Progenitor cell of endocrine pancreas (in vitro differentiated cells): Measurements from ENCODE around the gene FAM53A. TPM values are rescaled to one million over a fixed set of nuclear protein-coding genes. Genes with fewer than 3 reads are reported as not detected.

ENCODE experiments used
- DNase-seq: peaks from one replicate; pipeline ENCODE4 v3.0.0; 2021; ENCODE audit warnings: low spot score; ENCODE audit not compliant: unreplicated experiment
- H3K27ac Mint-ChIP-seq: 2 replicates; pipeline ENCODE4 v1.8.0; 2021; ENCODE audit warnings: mild to moderate bottlenecking, moderate library complexity, mixed read lengths
- H3K27me3 Mint-ChIP-seq: 2 replicates; pipeline ENCODE4 v1.8.0; 2021; ENCODE audit warnings: mixed read lengths
- H3K36me3 Mint-ChIP-seq: 2 replicates; pipeline ENCODE4 v1.8.0; 2022; ENCODE audit warnings: mixed read lengths; ENCODE audit not compliant: insufficient read depth
- H3K4me1 Mint-ChIP-seq: 2 replicates; pipeline ENCODE4 v1.8.0; 2021; ENCODE audit warnings: low read depth, mixed read lengths
- H3K4me3 Mint-ChIP-seq: 2 replicates; pipeline ENCODE4 v1.8.0; 2021; ENCODE audit warnings: low read depth, mild to moderate bottlenecking, moderate library complexity, mixed read lengths
- H3K9me3 Mint-ChIP-seq: 2 replicates; pipeline ENCODE4 v1.8.0; 2021; ENCODE audit warnings: low read depth, mixed read lengths
- CTCF ChIP-seq: fragments of 200-600 bp; sonication (generic); IDR thresholded peaks from one replicate; pipeline ENCODE4 v1.5.0; 2021; ENCODE audit warnings: antibody characterized with exemption, mild to moderate bottlenecking; ENCODE audit not compliant: unreplicated experiment
- total RNA-seq: library from RNA; stranded (reverse); gene quantifications from 2 replicates; pipeline ENCODE4 v1.2.1, GENCODE V29; 2021

FAM53A gene
- total RNA-seq, 1 donor from 2014 or later = 3.0 TPM

DNA sequence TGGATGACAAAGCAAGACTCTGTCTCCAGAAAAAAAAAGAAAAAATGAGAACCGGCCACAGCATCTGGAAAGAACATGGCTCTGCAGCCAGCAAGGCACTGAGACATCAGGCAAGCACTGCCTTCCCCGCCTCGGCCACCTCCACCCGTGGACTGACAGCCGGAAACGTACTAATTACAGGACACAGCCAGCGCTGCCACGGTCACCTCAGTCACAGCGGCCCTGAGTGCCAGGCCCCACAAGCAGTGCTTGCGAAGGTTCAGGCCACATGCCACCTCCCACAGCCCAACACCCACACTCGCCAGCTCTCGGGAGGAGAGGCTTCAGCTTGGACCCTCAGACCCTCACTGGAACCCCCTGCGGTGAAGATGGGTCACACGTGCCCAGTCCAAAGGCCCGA is 16.8 kb downstream of the FAM53A start:
- no peak for DNase-seq
- Mint-ChIP-seq H3K4me1 (no peaks in the 10 kb centered on the region), H3K36me3 (no peaks in the 10 kb centered on the region), H3K4me3 (no peak overlapping the region), H3K9me3 (no peaks in the 10 kb centered on the region), H3K27me3 (no peaks in the 10 kb centered on the region), H3K27ac (no peak overlapping the region)
- no peak for TF ChIP-seq CTCF

- H3K27me3 Mint-ChIP-seq = no peaks in the 10 kb centered on the region
- H3K36me3 Mint-ChIP-seq = no peaks in the 10 kb centered on the region
- no peak overlapping the region for H3K27ac Mint-ChIP-seq
- TF ChIP-seq CTCF = no peak
- no peaks in the 10 kb centered on the region for H3K9me3 Mint-ChIP-seq
- H3K4me3 Mint-ChIP-seq = no peak overlapping the region
- DNase-seq = no peak
- no peaks in the 10 kb centered on the region for H3K4me1 Mint-ChIP-seq
These were observed 17.7 kb downstream of the FAM53A start for GRCh38 chr4:1666391-1666790.

GRCh38 chr4:1664141-1664540 is 20.0 kb downstream of the FAM53A start:
- no peak overlapping the region for H3K27ac Mint-ChIP-seq
- H3K4me3 Mint-ChIP-seq = no peak overlapping the region
- no peak for TF ChIP-seq CTCF
- H3K36me3 Mint-ChIP-seq = no peaks in the 10 kb centered on the region
- H3K9me3 Mint-ChIP-seq = no peaks in the 10 kb centered on the region
- H3K27me3 Mint-ChIP-seq = no peaks in the 10 kb centered on the region
- no peaks in the 10 kb centered on the region for H3K4me1 Mint-ChIP-seq
- no peak for DNase-seq

DNA sequence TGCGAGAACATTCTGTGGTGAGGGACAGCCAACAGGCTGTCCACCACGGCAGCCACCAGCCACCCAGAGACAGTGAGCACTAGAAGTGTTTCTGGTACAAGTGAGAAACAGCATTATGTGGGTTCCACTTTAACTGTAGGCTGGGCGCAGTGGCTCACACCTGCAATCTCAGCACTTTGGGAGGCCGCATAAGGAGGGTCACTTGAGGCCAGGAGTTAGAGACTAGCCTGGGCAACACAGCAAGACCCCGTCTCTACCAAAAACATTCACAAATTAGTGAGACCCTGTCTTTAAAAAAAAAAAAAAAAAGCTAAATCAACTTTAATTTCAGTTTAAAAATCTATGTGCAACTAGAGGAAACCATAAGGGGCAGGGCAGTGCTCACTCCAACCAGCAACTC is 20.6 kb downstream of the FAM53A start:
- Mint-ChIP-seq H3K36me3 (no peaks in the 10 kb centered on the region), H3K9me3 (no peaks in the 10 kb centered on the region), H3K27ac (no peak overlapping the region), H3K27me3 (no peaks in the 10 kb centered on the region), H3K4me1 (no peaks in the 10 kb centered on the region), H3K4me3 (no peak overlapping the region)
- DNase-seq = no peak
- TF ChIP-seq CTCF = no peak

DNA sequence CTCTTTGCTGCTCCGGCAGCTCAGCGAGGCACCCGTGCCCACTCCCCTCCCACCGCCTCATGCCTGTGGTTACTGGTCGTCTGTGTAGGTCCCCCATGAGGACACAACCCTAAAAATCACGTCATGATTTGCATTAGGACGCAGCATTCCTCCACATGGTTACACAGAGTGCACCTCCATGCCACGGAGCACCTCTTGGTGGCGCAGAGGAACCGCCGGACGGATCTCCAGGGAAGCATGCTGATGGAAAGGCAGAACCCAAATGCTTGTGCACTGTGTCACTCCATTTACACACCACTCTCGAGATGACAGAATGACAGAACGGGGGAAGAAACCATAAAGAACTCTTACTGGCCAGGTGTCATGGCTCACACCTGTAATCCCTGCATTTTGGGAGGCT is 22.4 kb downstream of the FAM53A start:
- no peak for TF ChIP-seq CTCF
- no peaks in the 10 kb centered on the region for H3K27me3 Mint-ChIP-seq
- no peak overlapping the region for H3K4me3 Mint-ChIP-seq
- H3K27ac Mint-ChIP-seq = no peak overlapping the region
- H3K4me1 Mint-ChIP-seq = no peaks in the 10 kb centered on the region
- no peaks in the 10 kb centered on the region for H3K9me3 Mint-ChIP-seq
- H3K36me3 Mint-ChIP-seq = no peaks in the 10 kb centered on the region
- DNase-seq = no peak
